GM10266 (cell line): ENCODE data around the gene SLC49A4.

ENCODE experiments used
- DNase-seq: peaks from one replicate; pipeline ENCODE4 v3.0.0; 2012; ENCODE audit errors: extremely low spot score
- TF ChIP-seq, protein P1 (sequence below): IDR thresholded peaks from 2 replicates; pipeline ENCODE4 v1.5.1; 2012; ENCODE audit warnings: mild to moderate bottlenecking, low read depth; ENCODE audit not compliant: control insufficient read depth, insufficient read depth; ENCODE audit errors: missing control alignments

The SLC49A4 gene

DNA sequence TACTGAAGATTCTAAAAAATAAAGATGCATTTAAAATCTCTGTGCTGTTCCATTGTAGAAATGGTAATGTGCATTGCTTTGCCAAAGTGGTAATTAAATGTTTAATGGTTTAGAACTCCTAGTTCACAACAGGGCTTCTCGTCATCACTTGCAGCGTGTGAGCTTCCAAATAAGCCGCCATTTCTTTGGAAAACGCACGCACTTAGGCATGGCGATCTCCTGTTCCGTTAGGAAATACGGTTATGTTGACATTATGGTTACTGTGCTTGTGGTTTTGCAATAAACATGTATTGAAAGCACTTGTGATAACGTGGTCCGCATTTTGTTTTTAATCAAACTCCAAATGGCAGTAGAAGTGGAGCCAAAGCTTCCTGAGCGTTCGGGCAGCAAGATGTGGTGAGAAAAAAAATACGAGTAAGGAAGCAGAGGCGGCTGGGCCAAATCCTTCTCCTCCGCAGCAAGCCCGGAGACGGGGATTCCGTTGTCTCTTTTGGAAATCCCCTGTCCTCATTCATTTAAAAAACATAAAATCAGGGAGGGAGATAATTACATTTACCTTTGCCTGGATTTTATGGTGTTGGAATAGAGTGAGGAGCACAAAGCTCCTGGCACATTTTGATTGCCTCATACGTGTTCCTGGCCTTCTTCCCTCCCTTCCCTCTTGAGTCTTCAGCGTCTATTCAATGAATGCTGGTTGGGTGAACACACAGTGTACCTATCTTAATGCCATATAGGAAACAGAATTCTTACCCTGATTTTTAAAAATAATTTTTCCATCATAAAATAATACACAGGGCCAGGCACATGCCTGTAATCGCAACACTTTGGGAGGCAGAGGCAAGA is 97.5 kb downstream of the SLC49A4 start:
- TF ChIP-seq, protein P1, sequence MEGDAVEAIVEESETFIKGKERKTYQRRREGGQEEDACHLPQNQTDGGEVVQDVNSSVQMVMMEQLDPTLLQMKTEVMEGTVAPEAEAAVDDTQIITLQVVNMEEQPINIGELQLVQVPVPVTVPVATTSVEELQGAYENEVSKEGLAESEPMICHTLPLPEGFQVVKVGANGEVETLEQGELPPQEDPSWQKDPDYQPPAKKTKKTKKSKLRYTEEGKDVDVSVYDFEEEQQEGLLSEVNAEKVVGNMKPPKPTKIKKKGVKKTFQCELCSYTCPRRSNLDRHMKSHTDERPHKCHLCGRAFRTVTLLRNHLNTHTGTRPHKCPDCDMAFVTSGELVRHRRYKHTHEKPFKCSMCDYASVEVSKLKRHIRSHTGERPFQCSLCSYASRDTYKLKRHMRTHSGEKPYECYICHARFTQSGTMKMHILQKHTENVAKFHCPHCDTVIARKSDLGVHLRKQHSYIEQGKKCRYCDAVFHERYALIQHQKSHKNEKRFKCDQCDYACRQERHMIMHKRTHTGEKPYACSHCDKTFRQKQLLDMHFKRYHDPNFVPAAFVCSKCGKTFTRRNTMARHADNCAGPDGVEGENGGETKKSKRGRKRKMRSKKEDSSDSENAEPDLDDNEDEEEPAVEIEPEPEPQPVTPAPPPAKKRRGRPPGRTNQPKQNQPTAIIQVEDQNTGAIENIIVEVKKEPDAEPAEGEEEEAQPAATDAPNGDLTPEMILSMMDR: no peak
- DNase-seq: no peak

DNA sequence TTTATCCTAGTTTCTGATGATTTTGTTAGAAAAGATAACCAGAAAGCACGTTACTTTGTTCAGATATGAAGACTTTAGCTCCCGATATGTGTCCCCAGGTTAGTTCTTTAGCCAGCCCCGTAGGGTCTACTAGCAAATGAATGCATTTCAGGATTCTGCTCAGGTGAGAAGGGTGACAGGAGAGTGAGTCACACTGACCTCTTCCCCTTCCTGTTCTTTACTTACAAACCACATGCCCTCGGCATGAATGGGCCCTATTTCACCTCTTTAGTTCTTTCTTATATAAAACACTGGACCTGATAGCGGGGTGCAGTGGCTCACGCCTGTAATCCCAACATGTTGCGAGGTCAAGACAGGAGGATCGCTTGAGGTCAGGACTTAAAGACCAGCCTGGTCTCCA is 98.4 kb downstream of the SLC49A4 start:
- TF ChIP-seq, protein P1: no peak
- no peak for DNase-seq

DNA sequence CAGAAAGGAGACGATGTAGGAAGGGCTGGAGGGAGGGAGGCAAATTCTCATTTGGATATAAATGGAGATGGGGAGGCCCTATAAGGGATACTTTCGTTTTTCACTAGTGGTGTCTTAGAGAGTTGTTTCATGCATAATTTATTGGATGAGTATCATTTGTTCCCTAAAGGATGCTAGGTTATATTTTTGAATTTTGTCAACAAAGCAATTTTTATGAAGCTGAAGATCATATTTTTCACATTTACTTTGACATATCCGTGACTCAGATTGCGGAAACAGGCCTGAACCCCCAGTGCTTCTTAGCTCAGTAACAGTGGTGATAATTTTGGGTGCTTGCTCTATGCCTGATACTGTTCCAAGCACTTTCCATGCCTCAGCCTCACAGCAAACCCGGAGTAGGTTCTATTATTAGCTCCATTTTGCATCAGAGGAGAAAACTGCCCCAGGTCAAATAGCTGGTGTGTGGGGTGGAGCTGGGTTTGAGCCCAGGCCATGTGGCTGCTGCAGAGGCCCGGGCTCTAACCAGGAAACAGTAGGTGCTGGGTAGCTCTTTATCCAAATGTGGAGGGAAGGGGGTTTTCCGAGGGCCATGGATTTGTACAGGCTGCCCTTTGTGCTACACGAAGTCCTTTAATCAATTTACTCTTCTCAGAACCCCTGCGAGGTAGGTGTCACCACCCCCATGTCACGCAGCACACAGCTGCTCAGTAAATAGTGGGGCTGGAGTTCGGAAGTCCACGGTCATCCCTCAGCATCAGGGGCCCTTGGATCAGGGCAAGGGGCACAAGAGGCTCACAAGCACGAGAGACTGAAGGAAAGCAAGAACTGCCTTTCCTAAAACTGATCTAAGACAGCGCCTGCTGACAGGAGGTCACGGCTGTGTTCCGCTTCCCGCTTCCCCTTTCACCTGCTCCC is 99.1 kb downstream of the SLC49A4 start:
- DNase-seq: no peak
- TF ChIP-seq, protein P1: no peak

DNA sequence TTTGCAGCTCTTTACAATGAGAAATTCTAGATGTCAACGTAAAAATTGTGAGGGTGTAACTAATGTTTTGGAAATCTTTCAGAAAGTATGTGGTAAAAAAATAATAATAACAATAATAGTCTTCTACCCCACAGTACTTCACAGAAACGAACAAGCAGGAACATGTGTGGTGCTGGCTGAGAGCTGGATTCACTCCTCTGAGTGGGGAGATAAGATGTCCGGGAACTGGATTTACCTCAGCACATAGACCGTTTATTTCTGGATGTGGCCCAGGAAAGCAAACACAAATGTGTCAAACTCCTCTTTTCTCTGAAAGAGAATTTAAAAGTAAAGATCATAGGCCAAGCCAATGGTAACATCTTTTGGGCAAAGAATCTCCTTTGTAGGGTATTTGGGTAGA is 103.4 kb downstream of the SLC49A4 start:
- TF ChIP-seq, protein P1: no peak
- no peak for DNase-seq

DNA sequence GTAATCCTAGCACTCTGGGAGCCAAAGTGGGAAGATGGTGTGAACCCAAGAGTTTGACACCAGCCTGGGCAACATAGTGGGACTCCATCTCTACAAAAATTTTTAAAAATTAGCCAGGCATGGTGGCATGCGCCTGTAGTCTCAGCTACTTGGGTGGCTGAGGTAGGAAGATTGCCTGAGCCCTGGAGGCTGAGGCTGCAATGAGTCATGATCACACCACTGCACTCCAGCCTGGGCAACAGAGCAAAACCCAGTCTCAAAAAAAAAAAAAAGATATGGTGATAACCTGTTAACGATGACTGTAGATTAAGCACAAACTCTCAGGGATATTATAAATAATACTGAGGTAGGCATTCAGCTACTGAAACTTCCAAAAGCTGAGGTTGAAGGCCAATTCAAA is 107.5 kb downstream of the SLC49A4 start:
- no peak for DNase-seq

DNA sequence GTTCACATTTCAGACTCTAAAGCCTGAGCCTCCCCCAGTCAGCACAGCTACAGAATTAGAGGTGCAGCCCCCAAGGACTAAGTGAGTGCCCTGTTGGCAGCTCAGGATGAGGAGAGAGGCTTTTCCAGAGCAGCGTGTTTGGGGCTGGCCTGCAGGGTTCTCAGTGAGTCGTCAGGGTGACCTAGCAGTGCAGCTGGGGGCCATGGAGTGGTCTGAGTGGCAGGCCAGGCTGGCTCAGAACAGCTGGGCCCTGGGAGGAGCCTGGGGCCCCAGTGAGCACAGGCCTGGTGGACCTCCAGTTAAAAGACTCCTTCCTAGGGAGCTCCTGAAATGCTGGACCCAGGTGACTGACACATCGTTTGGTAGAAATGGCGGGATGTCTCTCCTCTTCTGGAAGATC is 108.3 kb downstream of the SLC49A4 start:
- DNase-seq: no peak

More for the DNA sequence above, 107.5 kb downstream of the SLC49A4 start:
- TF ChIP-seq, protein P1: no peak

More for the DNA sequence above, 108.3 kb downstream of the SLC49A4 start:
- TF ChIP-seq, protein P1: no peak
